ENCODE data around the gene SCN7A.
A peak's percentile ranks its signal among the peaks of the same experiment; 100 is the strongest.
"Not testable (repeated sequence)": the region's sequence is repeated elsewhere in the genome, so short reads cannot be mapped to it uniquely, and the experiment has no call there.

SCN7A gene

GRCh38 chr2:166494140-166494624 lies at the start of gene SCN7A:
Gene SCN7A, minus strand, starts transcription at chr2:166494249. Its CDS starts 16,553 bp downstream, at chr2:166477696.
- peak; percentile 40 for DNase-seq

- DNase-seq: peak; percentile 56
These were observed 45.5 kb upstream of the SCN7A start for GRCh38 chr2:166539340-166540162.

- DNase-seq: no peak
These were observed 42.1 kb upstream of the SCN7A start for GRCh38 chr2:166536111-166536510.

GRCh38 chr2:166521155-166521554 lies 27.1 kb upstream of the SCN7A start:
- no peak for DNase-seq

- DNase-seq: no peak
These were observed 26.6 kb upstream of the SCN7A start for GRCh38 chr2:166520604-166521003.

GRCh38 chr2:166519391-166519962 lies 25.4 kb upstream of the SCN7A start:
- no peak for DNase-seq

- DNase-seq: no peak
These were observed 24.8 kb upstream of the SCN7A start for GRCh38 chr2:166518634-166519390.

GRCh38 chr2:166517533-166518061 lies 23.5 kb upstream of the SCN7A start:
- no peak for DNase-seq

GRCh38 chr2:166516712-166517303 lies 22.8 kb upstream of the SCN7A start:
- DNase-seq: no peak

- no peak for DNase-seq
These were observed 19.9 kb upstream of the SCN7A start for GRCh38 chr2:166513952-166514351.

- no peak for DNase-seq
These were observed 5.2 kb upstream of the SCN7A start for GRCh38 chr2:166499281-166499680.

- DNase-seq: no peak
These were observed 2.6 kb downstream of the SCN7A start for GRCh38 chr2:166491461-166491860.

- no peak for DNase-seq
These were observed 6.9 kb downstream of the SCN7A start for GRCh38 chr2:166487171-166487570.

GRCh38 chr2:166485558-166486178 lies 8.4 kb downstream of the SCN7A start:
- no peak for DNase-seq

- DNase-seq: no peak
These were observed 21.7 kb downstream of the SCN7A start for GRCh38 chr2:166472332-166472731.

GRCh38 chr2:166468124-166469024 lies 25.7 kb downstream of the SCN7A start:
- no peak for DNase-seq

GRCh38 chr2:166464187-166464586 lies 29.9 kb downstream of the SCN7A start:
- no peak for DNase-seq

- DNase-seq: no peak
These were observed 30.4 kb downstream of the SCN7A start for GRCh38 chr2:166463640-166464039.

- DNase-seq: no peak
These were observed 35.4 kb downstream of the SCN7A start for GRCh38 chr2:166458674-166459073.

GRCh38 chr2:166455823-166456222 lies 38.2 kb downstream of the SCN7A start:
- not testable (repeated sequence) for DNase-seq

- DNase-seq: no peak
These were observed 39.9 kb downstream of the SCN7A start for GRCh38 chr2:166454006-166454595.
